Cerebellar nuclear complex (tissue), 1 donor: ENCODE results near the gene PMEPA1.

Experiments
- DNase-seq, 2 experiments: peaks; one replicate each; lab custom pipeline; 2025; lab: John Stamatoyannopoulos, UW

The PMEPA1 gene

DNA sequence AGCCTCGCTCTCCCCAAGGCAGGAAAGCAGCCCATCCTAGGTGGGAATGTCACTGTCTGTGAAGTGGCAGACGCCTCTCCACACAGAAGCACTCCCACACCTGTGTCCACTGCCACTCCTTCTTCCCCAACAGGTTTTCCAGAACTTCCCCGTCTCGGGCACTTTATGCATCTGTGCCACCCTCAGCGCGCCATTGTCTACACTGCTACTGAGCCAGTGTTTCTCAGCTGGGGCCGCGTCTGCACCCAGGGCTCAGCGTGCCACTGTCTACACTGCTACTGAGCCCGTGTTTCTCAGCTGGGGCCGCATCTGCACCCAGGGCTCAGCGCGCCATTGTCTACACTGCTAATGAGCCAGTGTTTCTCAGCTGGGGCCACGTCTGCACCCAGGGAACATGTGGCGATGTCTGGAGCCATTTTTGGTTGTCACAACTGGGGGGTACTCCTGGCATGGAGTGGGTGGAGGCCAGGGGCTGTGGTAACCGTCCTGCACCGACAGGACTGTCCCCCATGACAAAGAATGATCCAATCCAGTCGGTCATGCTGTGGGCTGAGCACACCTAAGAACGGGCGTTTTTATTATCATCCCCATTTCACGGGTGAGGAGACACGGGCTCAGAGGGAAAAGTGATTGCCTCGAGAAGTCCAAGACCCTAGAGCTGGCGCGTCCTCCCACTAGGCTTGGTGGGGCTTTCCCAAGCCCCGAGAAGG, 47.9 kb downstream of the PMEPA1 start:
- DNase-seq = no peak

DNA sequence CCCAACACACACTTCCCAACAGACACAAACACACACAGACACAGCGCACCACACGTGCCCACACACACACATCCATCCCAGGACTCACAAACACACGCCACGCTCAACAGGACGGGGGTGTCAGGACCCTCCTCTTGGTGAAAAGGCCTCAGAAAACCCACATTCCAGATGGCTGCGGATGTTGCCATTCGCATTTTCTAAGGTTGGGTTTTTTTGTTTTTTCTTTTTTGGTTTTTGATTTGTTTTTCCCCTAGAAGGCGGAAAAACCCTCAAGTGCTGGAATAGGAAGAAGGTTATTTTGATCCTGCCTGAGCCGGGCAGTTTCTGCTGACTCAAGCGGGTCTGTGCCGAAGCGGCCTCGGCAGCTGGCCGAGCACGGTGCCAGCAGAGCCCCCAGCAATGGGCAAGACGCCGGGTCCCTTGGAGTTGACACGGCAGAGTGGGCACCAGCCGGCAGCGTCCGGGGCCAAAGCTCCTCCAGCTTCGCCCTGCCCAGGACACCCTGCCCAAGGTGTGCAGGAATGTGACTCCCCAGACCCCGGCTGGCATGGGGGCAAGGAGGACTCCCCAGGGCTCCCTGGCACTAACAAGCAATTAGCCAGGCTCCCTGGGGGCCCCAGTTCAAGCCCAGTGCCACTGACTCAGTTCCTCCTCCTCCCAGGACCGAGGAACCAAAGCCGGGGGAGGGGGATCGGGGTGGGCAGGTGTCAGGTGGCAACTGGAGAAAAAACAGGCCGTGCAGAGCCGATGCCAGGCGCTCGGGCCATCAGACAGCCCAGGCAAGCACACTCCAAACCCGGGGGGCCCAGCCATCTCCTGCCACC, 48.7 kb downstream of the PMEPA1 start:
- no peak for DNase-seq

DNA sequence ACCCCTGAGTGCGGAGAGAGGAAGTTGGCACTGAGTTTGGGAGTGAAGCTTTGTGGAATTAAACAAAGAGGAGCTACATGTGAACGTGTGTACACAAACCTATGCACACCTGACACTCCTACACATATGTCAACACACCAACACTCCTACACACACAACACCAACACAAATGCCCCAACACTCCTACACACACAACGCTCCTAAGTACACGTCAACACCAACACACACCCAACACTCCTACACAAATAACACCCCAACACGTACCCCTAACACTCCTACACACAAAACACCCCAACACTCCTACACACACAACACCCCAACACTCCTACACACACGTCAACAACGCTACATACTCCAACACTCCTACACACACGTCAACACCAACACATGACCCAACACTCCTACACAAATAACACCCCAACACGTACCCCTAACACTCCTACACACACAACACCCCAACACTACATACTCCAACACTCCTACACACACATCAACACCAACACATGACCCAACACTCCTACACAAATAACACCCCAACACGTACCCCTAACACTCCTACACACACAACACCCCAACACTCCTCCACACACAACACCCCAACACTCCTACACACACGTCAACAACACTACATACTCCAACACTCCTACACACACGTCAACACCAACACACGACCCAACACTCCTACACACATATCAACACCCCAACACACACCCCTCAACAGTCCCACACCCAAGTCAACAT, 49.5 kb downstream of the PMEPA1 start:
- DNase-seq = no peak

DNA sequence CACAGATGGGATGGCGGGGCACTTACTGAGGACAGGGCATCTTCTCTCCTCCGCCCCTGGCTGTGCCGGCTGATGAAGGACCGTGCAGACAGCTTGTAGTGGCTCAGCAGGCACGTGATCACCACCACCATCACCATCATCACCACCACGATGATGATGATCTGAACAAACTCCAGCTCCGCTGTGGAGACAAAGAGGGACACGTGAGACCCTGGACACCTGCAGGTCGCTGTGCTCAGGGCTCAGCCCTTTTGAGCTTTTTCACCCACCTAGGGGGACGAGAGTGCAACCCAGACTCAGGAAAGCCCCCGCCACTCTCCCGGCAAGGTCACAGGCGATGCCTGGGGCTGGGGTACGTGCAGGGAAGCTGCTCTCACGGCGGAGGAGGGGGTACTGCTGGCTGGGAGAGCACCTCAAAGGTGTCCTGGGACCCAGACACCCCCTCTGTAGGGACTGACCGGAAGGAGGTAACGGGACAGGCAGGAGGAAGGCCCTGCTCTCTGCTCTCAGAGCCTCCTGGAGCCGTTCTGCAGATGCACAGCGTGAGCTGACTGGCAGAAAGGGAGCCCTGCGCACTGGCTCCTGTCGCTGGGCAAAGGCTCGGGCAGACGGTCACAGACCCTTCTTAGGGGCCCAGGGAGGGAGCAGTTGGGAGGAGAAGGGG, 50.2 kb downstream of the PMEPA1 start:
- DNase-seq = no peak

DNA sequence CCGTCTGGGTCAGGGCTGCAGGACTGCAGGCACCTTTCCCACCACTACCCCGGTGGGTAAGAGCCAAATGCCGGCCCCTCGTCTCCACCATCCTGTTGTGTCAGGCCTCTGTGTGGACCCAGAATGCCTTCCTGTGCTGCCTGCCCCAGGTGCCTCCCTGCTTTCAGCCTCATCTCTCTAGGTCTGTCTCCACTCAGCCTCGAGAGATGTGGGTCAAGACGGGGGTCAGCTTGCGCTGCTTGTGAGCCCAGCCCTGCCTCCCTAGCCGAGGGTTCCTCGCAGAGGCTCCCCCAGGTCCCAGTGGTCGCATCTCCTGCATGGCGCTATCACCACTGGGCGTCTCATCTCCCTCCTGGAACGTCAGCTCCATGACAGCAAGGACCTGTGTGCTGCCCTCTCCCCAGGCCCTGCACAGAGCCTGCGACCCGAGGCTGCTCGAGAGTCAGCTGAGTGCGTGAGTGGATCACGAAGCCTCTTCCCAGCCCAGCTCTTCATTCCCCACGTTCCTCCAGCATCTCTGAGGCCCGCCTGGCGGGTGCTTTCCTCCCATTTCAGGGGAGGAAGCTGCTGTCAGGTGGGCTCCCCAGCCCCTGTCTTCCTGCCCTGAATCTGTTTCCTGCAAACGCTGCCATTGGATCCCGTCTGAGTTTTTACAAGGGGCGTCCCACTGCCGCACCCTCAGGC, 50.8 kb downstream of the PMEPA1 start:
- DNase-seq = no peak

DNA sequence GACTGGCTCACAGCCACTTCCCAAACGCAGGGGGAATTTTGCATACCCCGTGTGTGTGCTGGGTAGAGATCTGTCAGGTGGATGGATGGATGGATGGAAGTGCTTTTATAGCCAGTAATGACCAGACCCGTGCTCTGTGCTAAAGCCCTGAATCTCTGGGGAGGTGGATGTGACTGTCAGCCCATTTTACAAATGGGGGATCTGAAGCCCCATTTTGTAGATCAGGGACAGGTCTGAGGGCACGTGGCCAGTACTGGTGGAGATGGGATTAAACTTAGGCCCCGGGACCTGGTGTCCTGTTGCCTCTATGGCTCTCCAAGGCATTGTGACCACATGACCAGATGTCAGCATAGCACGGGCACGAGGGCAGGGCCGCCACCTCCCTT, 51.4 kb downstream of the PMEPA1 start:
- DNase-seq = no peak

DNA sequence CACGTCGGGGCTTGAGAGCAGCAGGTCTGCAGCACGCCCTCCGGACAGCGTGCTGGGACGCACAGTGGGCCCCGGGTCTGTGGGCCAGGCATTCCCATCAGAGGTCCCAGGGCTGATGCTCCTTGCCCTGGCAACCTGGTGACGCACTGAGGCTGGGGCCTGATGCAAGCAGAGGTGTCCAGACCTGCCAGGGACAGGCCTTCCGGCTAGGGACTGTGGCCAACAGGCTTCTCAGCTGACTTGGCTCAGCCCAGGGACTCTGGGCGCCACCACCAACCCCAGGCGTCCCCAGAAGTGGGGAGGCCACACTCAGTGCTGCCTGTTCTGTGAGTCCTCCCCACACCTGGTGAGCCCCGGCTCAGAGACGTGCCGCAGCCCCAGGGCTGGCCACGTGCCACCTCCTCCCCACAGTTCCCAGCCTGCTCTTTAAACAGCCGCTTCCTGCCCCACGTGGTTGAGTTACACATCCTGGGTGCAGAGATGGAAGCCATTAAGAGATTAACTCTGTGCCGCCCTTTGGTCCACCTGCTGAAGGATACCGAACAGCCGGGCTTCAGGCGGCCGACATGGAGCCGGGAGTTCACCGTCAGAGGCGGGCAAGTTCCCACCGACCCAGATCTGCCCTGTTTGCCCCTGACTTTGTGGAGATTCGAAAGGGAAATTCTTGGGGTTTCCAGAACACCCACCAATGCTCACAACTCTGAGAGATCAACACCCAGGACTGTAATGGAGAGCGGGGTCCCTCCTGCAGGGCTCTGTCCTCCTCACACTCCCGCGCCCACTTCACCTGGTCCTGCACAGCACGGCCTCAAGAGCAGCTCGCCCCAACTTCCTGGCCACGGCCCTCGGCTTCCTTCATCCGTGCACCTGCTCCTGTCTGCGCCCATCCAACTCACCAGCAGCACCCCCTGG, 52.0 kb downstream of the PMEPA1 start:
- no peak for DNase-seq

DNA sequence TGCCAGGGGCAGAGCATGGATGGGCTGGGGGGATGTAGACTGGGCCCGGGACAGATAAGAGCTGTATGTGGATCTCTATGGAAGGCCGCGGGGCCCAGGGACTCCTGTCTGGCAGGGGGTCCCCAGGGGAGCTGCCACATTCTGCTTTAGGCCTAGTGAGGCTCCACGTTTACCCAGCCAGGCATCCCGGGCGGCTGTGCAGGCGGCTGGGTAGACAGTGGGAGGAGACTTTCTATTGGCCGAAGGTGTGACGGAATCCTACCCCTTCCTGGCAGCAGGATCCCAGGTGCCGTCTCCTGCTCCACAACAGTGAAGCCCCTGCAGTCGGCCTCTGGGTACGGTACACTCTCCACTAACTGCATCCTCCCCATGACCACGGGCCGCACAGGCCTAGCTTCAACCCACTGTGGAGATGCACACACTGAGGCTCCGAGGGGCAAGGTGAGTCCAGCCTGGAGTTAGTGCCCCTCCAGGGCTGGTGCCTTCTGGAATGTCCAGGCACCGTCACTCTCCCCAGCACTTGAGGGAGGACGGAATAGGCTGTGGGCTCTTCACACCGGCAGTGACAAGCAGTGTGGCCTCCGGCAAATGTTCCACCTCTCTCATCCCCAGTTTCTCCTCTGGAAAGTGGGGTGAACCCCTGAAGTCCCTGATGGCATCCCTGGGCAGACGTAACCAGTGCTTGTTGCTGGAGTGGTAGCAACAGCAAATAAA, 52.8 kb downstream of the PMEPA1 start:
- DNase-seq = no peak

DNA sequence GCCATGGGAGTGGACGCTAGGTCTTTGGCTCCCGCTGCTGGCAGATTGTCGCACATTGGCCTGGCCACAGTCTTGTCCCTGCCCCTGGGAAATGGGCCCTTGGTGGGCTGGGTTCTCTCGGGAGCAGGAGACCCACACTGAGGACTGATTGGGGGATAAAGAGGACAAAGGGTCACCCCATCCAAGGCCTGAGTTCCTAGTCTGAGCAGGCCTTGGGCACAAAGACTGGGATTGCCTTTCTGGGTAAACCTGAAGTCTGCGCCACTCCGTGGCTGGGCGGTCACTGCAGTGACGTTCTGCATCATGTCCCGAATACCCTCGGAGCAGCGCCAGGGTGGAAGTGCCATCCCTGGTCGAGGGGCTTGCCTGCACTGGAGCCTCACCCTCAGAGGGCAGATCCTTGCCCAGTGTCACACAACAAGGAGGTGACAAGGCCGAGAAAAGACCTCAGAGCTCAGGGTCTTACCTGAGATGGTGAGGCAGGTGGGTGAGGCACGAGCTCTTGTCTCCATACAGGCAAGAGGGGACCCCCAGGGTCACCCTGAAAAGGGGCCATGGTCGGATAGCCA, 53.5 kb downstream of the PMEPA1 start:
- no peak for DNase-seq

DNA sequence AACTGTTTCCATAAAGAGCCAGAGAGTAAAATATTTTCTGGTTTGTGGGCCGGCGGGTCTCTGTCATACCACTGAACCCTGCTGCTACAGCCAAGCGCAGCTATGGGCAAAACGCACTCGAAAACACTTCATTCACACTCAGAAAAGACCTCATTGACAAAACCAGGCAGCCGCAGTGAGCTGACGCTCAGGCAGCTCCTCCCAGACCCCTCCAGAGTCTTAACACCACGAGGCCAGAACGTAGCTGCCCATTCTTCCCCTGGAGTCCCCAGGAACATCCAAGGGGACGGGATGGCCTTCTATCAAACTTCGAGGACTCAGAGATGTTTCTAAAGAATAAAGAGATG, 54.0 kb downstream of the PMEPA1 start:
- DNase-seq = no peak

DNA sequence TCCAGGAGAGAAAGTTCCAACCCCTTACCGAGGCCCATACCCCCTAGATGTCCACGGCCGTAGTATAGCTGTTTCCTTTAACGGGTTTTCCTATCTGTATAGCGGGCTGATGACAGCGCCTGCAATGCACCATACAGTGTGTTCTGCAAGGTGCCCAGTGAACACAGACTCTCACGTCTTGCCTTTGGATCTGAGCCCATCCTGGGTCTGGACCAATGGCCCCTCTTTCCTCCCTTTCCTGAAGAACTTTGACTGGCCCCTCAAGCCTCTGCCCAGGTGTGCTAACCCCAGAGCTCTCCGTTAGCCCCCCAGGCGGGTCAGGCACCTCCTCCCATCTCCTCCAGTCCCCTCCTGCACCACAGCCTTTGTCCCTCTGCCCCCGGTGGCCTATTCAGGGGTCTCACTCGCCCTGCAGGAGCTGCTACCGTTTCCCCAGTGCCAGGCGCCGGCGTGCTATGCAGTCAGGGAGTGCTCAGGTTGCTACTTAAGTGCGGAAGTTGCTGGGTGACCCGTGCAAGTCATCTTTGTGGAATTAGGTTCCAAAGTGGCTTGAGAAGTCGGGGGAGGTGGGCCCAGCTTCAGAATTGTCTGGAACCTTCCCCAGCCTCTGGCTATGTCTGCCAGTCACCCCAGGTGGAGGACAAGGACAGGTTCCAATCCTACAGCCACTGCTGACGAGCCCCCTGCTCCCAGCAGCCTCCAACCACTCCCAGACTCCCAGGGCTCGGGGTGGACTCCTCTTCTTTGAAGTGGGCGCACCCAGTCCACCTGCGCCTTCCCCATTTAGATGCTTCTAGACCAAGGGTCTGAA, 54.6 kb downstream of the PMEPA1 start:
- no peak for DNase-seq

DNA sequence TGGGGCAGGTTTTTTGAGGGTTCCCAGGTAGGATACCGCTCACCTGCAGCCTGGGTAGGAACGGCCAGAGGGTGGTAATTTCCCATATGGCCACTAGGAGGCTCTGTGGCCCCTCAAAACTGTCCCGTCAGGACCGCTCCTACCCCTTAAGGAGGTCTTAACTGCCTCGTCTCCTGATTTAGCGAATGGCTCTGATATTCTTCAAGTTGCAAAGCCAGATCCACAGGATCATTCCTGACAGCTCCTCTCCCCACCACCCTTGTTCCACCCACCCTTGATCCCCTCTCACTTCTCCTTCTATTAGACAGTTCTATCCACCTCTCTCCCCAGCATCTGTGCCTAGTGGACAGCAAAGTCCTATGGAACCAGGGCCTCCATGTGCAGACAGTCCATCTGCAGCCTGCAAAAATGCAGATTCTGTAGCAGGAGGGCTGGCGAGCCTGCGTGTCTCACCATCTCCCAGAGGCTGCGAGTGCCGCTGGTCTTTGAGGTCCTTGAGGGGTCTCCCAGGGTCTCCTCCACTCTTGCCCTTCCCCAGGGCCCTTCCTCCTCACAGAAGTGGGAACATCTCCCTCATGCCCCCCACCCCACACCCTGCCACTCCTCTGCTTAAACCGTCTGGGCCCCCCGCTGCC, 55.3 kb downstream of the PMEPA1 start:
- DNase-seq = no peak

DNA sequence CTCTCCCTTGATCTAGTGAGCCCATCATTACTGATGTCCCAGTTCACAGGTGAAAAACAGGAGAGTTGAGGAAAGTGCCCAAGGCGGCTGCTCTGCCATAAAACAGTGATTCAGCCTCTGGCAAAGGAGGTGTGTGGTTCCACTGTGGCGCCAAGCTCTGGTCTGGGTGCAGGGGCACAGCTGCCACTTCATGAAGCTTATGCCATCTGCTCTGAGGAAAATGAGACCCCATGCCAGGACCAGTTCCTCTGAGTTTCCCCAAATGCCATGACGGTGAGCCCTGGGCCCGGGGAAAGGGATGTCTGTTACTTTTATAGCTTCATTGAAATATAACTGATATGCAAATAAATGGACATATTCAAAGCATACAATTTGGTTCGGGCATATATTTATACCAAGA, 55.9 kb downstream of the PMEPA1 start:
- no peak for DNase-seq

DNA sequence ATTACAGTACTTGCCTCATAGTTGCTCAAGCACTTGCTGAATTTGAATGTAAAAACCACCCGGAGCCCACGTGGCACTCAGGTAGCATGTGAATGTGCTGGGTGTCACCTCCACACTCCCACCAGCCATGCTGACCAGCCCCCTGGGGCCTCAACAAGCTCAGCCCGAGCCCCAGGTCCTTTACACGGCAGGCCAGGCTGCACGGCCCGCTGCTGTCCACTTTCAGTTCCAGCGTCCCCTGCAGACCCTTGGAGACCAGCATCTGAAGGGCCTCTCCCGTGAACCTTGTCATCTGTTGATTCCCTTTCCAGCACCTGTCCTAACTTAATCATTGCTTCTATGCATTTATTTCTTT, 56.3 kb downstream of the PMEPA1 start:
- no peak for DNase-seq

DNA sequence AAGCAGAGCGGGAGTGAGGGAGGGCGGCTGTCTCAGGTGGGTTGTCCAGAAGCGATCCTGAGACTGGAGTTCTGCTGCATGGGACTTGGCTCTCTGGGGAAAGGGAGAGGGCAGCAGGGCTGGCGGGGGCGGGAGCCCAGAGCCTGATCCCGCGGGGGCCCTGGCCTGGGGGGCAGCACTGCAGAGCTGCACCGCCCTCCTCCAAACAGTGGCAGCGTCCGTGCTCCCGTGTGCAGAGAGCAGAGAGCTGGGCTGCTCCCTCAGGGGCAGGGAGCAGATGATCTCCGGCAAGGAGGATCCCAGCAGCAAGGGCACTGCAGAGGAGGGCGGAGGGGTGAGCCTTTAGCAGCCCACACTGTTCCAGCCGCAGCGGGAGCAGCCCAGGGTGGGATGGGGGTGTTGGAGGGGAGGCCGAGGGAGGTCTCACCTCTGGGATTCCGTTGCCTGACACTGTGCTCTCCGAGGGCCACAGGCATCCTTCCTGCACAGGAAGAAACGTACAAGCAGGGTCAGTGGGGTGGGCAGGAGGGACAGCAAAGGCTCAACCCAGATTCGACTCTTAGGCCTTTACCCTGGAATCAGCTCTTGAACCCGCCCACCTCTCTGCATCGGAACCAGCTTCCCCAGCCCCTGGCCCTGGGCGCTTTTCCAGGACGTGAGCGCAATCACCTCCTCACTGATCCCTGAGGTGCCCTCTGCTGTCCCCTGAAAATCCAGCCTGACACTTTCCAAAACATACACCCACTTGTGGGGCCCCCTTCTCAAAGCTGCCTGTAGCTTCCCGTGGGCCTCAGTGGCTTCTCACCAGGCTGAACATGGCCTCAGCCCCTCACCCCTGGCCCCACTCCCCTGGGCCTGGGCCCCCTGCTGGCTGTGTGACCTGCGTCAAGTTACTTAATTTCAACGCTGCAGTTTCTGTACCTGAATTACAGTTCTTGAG, 56.9 kb downstream of the PMEPA1 start:
- no peak for DNase-seq

DNA sequence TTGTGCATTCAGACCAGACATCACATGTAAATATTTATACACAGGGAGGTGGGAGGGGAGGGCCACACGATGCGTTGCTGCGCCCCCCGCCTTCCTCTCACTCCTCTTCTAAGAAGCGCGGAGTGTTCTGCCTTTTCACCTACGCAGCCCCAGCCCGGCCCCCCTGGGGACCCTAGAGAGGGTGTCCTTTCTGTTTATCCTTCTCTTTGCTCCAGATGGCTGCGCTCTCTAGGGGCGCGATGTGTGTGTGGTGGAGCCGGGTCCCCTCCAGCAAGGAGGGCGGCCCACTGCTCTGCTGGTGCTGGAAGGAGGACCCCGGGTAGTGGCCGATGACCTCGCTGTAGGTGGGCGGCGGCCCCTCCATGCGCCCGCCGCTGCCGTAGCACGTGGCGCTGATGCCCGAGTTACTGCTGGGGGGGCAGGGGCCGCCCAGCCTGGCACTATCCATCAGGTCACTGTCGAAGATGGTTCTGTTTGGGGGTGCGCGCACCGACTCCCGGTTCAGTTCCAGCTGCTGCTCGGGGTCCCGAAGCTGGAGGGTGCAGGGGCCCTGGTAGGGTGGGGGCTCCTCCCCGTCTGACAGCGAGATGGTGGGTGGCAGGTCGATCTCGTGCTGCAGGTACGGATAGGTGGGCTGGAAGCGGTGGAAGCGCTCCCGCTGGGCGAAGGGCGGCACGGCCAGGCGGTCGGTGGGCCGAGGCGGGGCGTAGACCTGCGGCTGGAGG, 57.8 kb downstream of the PMEPA1 start:
- DNase-seq = no peak
